Activated CD4-positive, alpha-beta memory T cell treated with anti-CD3 and anti-CD28 coated beads for 36 hours (primary cell): ENCODE measurements around the gene MKRN2. TPM values are rescaled to one million over a fixed set of nuclear protein-coding genes. Genes with fewer than 3 reads are reported as not detected.
"Not testable (repeated sequence)": the region's sequence is repeated elsewhere in the genome, so short reads cannot be mapped to it uniquely, and the experiment has no call there.

Experiments used
- CTCF ChIA-PET: fragments of 350-600 bp; sonication (Branson Sonifier 250); formaldehyde crosslinking; loops from one replicate; lab custom pipeline; 2021; ENCODE audit warnings: antibody characterized with exemption, inconsistent platforms; lab: Charles Lee
- POLR2A ChIA-PET: fragments of 350-600 bp; sonication (Branson Sonifier 250); formaldehyde crosslinking; loops from one replicate; lab custom pipeline; 2021; ENCODE audit warnings: antibody characterized with exemption; lab: Charles Lee
- DNase-seq: peaks from one replicate; pipeline ENCODE4 v3.0.0-alpha.2; 2020
- H3K27ac Mint-ChIP-seq: one replicate; pipeline ENCODE4 v1.8.0; 2021; ENCODE audit warnings: mixed read lengths
- H3K27me3 Mint-ChIP-seq: one replicate; pipeline ENCODE4 v1.8.0; 2021; ENCODE audit warnings: mixed read lengths
- H3K36me3 Mint-ChIP-seq: one replicate; pipeline ENCODE4 v1.8.0; 2021; ENCODE audit warnings: mixed read lengths
- H3K4me1 Mint-ChIP-seq: one replicate; pipeline ENCODE4 v1.8.0; 2021; ENCODE audit warnings: low read depth, mixed read lengths
- H3K4me3 Mint-ChIP-seq: one replicate; pipeline ENCODE4 v1.8.0; 2021; ENCODE audit warnings: mild to moderate bottlenecking, mixed read lengths
- H3K9me3 Mint-ChIP-seq: one replicate; pipeline ENCODE4 v1.8.0; 2021; ENCODE audit warnings: mixed read lengths
- intact Hi-C: fragments of 100-400 bp; cut with micrococcal nuclease; formaldehyde crosslinking; loops from one replicate; pipeline ENCODE4 v1.15.1; 2023
- total RNA-seq, 2 experiments: library from RNA; stranded (reverse); gene quantifications; one replicate each; pipeline ENCODE4 v1.2.3, GENCODE V29; 2021

MKRN2 gene
- total RNA-seq, 2 experiments from 2014 or later, result 28.5 to 30.1 TPM

- POLR2A ChIA-PET, result no interaction called here
- Mint-ChIP-seq H3K27me3 (no peaks in the 10 kb centered on the region), H3K36me3 (peaks cover 11% of the 10 kb centered on the region), H3K4me3 (no peak overlapping the region), H3K4me1 (peaks cover 39% of the 10 kb centered on the region), H3K27ac (no peak overlapping the region), H3K9me3 (no peaks in the 10 kb centered on the region)
- intact Hi-C loops, result no loop called here
- CTCF ChIA-PET, result no interaction called here
- no peak for DNase-seq
Measured at GRCh38 chr3:12620305-12620704, 63.4 kb downstream of the MKRN2 start.

DNA sequence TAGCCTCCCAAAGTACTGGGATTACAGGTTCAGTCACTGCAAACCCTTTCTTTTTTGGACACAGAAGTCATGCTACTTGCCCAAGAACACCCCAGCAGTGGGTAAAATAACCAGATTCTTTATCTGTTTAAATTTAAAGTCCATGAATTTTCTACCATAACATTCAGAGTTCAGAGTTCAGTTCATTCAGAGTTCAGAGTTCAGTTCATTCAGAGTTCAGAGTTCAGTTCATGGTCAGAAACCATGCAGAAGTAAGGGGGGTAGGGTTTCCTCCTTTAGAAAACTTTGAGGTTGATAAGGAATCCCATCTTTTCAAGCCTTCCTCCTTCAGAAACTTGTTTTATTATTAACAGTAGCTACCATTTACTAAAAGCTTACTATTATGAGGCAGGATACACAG is 63.8 kb downstream of the MKRN2 start:
- peaks cover 40% of the 10 kb centered on the region for H3K4me1 Mint-ChIP-seq
- H3K36me3 Mint-ChIP-seq, result peaks cover 9% of the 10 kb centered on the region
- ChIA-PET POLR2A (no interaction called here), CTCF (no interaction called here)
- no peak overlapping the region for H3K4me3 Mint-ChIP-seq
- no peaks in the 10 kb centered on the region for H3K27me3 Mint-ChIP-seq
- intact Hi-C loops, result no loop called here
- H3K9me3 Mint-ChIP-seq, result no peaks in the 10 kb centered on the region
- H3K27ac Mint-ChIP-seq, result no peak overlapping the region
- DNase-seq, result no peak

- H3K27me3 Mint-ChIP-seq, result no peaks in the 10 kb centered on the region
- H3K9me3 Mint-ChIP-seq, result no peaks in the 10 kb centered on the region
- H3K27ac Mint-ChIP-seq, result no peak overlapping the region
- intact Hi-C loops, result no loop called here
- no peak for DNase-seq
- POLR2A ChIA-PET, result no interaction called here
- peaks cover 5% of the 10 kb centered on the region for H3K36me3 Mint-ChIP-seq
- CTCF ChIA-PET, result no interaction called here
- H3K4me1 Mint-ChIP-seq, result peaks cover 45% of the 10 kb centered on the region
- H3K4me3 Mint-ChIP-seq, result no peak overlapping the region
Measured at GRCh38 chr3:12622335-12622734, 65.4 kb downstream of the MKRN2 start.

DNA sequence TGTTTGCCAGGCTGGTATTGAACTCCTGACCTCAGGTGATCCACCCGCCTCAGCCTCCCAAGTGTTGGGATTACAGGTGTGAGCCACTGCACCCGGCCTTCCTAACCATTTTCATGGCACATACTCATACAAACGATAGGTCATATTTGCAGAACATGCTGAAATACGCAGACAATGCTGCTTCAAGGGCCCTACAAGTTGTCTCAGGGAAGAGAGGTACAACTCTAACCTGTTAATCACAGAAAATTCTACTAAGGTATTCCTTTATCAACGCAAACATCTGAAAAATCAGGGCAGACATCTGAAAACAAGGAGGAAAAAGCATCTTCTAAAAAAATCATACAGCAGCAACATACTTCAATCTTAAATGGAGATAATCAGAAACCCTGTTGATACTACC is 67.2 kb downstream of the MKRN2 start:
- intact Hi-C loops, result loop anchor here (2.0 kb wide), 1 partner anchor 15 kb away; no protein-coding TSS in a partner anchor
- ChIA-PET CTCF (no interaction called here), POLR2A (no interaction called here)
- DNase-seq, result no peak
- Mint-ChIP-seq H3K4me1 (peaks cover 54% of the 10 kb centered on the region), H3K27ac (no peak overlapping the region), H3K36me3 (no peaks in the 10 kb centered on the region), H3K27me3 (no peaks in the 10 kb centered on the region), H3K9me3 (no peaks in the 10 kb centered on the region), H3K4me3 (no peak overlapping the region)

DNA sequence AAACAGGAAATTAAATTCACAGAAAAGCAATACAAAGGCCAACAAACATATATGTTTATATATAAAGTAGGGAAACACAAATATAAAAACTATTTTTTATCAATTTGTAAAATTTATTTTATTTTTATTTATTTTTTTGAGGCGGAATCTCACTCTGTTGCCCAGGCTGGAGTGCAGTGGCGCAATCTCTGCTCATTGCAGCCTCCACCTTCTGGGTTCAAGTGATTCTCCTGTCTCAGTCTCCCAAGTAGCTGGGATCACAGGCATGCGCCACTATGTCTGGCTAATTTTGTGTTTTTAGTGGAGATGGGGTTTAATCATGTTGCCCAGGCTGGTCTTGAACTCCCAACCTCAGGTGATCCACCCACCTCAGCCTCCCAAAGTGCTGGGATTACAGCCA is 68.1 kb downstream of the MKRN2 start:
- DNase-seq, CTCF ChIA-PET, H3K9me3 Mint-ChIP-seq, H3K27ac Mint-ChIP-seq, H3K4me3 Mint-ChIP-seq, H3K27me3 Mint-ChIP-seq, H3K36me3 Mint-ChIP-seq, POLR2A ChIA-PET: not testable (repeated sequence)
- peaks cover 54% of the 10 kb centered on the region for H3K4me1 Mint-ChIP-seq
- intact Hi-C loops, result loop anchor here (2.0 to 5.0 kb wide), 2 partner anchors 16 to 37 kb away; partner anchors contain the start of gene RAF1

DNA sequence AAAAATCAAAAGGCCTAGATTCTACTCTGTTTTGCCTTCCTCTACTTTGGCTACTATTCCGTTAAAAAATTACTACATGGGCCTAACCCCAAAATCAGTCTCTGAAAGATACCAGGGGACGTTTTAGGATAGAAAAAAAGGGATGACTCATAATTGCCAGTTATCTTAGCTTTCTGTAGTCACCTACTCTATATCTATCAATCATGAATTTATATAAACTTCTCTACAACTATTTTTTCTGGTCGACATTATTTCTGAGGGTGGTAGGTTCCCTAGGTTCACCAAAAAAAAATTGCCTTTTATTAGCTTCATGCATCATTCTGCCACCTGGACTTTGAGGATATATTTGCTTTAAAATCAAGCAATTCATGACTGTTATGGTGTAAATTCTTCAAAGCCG is 70.5 kb downstream of the MKRN2 start:
- Mint-ChIP-seq H3K9me3 (no peaks in the 10 kb centered on the region), H3K27me3 (no peaks in the 10 kb centered on the region), H3K27ac (no peak overlapping the region), H3K36me3 (no peaks in the 10 kb centered on the region), H3K4me1 (peaks cover 54% of the 10 kb centered on the region), H3K4me3 (no peak overlapping the region)
- ChIA-PET POLR2A (no interaction called here), CTCF (no interaction called here)
- no peak for DNase-seq
- intact Hi-C loops, result loop anchor here (5.0 kb wide), 1 partner anchor 35 kb away; the partner anchor contains the start of gene RAF1

- no peak overlapping the region for H3K27ac Mint-ChIP-seq
- peaks cover 54% of the 10 kb centered on the region for H3K4me1 Mint-ChIP-seq
- ChIA-PET CTCF (no interaction called here), POLR2A (no interaction called here)
- H3K9me3 Mint-ChIP-seq, result no peaks in the 10 kb centered on the region
- H3K36me3 Mint-ChIP-seq, result peaks cover 2% of the 10 kb centered on the region
- intact Hi-C loops, result loop anchor here (5.0 kb wide), 1 partner anchor 33 kb away; the partner anchor contains the start of gene RAF1
- no peak for DNase-seq
- no peak overlapping the region for H3K4me3 Mint-ChIP-seq
- no peaks in the 10 kb centered on the region for H3K27me3 Mint-ChIP-seq
Measured at GRCh38 chr3:12628813-12629212, 71.9 kb downstream of the MKRN2 start.

DNA sequence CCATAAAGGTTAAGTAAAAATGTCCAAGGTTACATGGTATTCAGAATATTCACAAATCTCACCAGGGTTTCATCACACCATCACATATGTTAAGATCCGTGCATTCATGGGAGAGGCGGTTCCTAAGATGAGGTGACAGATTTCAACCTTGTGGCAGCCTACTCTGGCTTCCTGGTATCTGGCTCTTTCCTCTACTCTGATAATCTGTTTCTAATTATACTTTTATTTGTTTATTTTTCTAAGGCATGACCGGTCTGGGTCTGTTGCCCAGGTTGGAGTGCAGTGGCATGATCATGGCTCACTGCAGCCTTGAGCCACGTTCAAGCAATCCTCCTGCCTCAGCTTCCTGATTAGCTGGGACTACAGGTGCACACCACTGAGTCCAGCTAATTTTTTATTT is 72.7 kb downstream of the MKRN2 start:
- peaks cover 4% of the 10 kb centered on the region for H3K36me3 Mint-ChIP-seq
- H3K27ac Mint-ChIP-seq, result no peak overlapping the region
- CTCF ChIA-PET, result no interaction called here
- no peaks in the 10 kb centered on the region for H3K9me3 Mint-ChIP-seq
- H3K4me1 Mint-ChIP-seq, result peaks cover 50% of the 10 kb centered on the region
- intact Hi-C loops, result loop anchor here (5.0 kb wide), 1 partner anchor 33 kb away; the partner anchor contains the start of gene RAF1
- H3K4me3 Mint-ChIP-seq, result no peak overlapping the region
- no peaks in the 10 kb centered on the region for H3K27me3 Mint-ChIP-seq
- POLR2A ChIA-PET, result no interaction called here
- DNase-seq, result no peak

GRCh38 chr3:12630292-12630691 is 73.4 kb downstream of the MKRN2 start:
- Mint-ChIP-seq H3K36me3 (peaks cover 4% of the 10 kb centered on the region), H3K9me3 (no peaks in the 10 kb centered on the region), H3K27ac (no peak overlapping the region), H3K4me3 (no peak overlapping the region), H3K27me3 (no peaks in the 10 kb centered on the region), H3K4me1 (peaks cover 47% of the 10 kb centered on the region)
- intact Hi-C loops, result no loop called here
- no peak for DNase-seq
- CTCF ChIA-PET, result no interaction called here
- POLR2A ChIA-PET, result no interaction called here

DNA sequence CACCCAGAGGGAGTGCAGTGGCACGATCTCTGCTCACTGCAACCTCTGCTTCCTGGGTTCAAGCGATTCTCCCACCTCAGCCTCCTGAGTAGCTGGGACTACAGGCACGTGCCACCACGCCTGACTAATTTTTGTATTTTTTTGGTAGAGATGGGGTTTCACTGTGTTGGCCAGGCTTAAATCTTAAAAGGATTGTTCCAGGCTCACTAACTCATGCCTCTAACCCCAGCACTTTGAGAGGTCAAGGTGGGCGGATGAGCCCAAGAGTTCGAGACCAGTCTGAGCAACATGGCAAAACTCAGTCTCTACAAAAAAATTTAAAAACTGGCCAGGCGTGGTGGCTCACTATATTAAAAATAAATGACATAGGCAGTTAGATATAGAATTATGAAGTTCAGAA is 74.0 kb downstream of the MKRN2 start:
- not testable (repeated sequence) for H3K36me3 Mint-ChIP-seq
- H3K4me1 Mint-ChIP-seq, result peaks cover 41% of the 10 kb centered on the region

DNA sequence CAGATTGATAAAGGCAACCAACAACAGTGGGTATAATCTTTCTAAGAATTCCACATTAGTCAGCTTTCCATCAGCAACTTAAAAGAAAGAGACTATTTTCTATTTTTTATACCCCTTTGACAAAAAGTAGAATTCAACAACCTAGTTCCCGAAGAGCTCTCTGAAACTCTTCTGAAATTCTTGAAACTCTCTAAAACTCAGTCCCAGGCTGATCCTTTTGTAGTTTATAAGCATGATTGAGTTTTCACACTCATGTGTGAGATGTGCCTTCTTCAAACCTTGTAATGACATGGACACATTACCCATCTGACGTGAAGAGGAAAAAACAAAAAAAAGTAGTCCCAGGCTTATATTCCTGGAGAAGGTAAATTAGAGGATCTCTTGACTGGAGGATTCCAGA is 75.6 kb downstream of the MKRN2 start:
- no peak overlapping the region for H3K27ac Mint-ChIP-seq
- H3K27me3 Mint-ChIP-seq, result no peaks in the 10 kb centered on the region
- peaks cover 33% of the 10 kb centered on the region for H3K4me1 Mint-ChIP-seq
- POLR2A ChIA-PET, result no interaction called here
- CTCF ChIA-PET, result no interaction called here
- intact Hi-C loops, result no loop called here
- H3K36me3 Mint-ChIP-seq, result peaks cover 7% of the 10 kb centered on the region
- H3K9me3 Mint-ChIP-seq, result no peaks in the 10 kb centered on the region
- DNase-seq, result no peak
- H3K4me3 Mint-ChIP-seq, result no peak overlapping the region

More for the DNA sequence above, 74.0 kb downstream of the MKRN2 start:
- DNase-seq, intact Hi-C loops, H3K27ac Mint-ChIP-seq, H3K9me3 Mint-ChIP-seq, H3K27me3 Mint-ChIP-seq, POLR2A ChIA-PET, H3K4me3 Mint-ChIP-seq, CTCF ChIA-PET: not testable (repeated sequence)

DNA sequence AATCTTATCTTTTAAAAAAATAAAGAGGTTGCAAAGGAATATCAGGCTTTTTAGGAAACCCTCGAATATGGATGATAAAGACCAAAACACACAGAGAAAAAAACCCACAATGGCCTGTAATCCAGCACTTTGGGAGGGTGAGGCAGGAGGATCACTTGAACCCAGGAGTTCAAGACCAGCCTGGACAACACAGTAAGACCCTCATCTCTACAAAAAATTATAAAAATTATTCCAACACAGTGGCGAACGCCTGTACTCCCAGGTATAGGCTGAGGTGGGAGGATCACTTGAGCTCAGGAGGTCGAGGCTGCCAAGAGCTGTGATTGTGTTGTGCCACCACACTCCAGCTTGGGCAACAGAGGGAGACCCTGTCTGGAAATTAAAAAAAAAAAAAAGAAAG is 76.2 kb downstream of the MKRN2 start:
- H3K27ac Mint-ChIP-seq, result no peak overlapping the region
- no peaks in the 10 kb centered on the region for H3K27me3 Mint-ChIP-seq
- ChIA-PET POLR2A (no interaction called here), CTCF (no interaction called here)
- H3K4me3 Mint-ChIP-seq, result no peak overlapping the region
- H3K4me1 Mint-ChIP-seq, result peaks cover 32% of the 10 kb centered on the region
- no peaks in the 10 kb centered on the region for H3K9me3 Mint-ChIP-seq
- peaks cover 10% of the 10 kb centered on the region for H3K36me3 Mint-ChIP-seq
- no peak for DNase-seq
- intact Hi-C loops, result no loop called here
